IPS-15b (cell line): ENCODE measurements around the gene GPC5.

Experiments
- H3K27me3 ChIP-seq: one replicate; pipeline ENCODE4 v1.6.1; 2013; ENCODE audit warnings: low read length; ENCODE audit not compliant: control insufficient read depth, insufficient read depth
- H3K36me3 ChIP-seq: one replicate; pipeline ENCODE4 v1.6.1; 2013; ENCODE audit warnings: low read length; ENCODE audit not compliant: control insufficient read depth, insufficient read depth
- H3K4me1 ChIP-seq: one replicate; pipeline ENCODE4 v1.6.1; 2013; ENCODE audit warnings: mild to moderate bottlenecking, low read length; ENCODE audit not compliant: control insufficient read depth, insufficient read depth
- H3K4me3 ChIP-seq: one replicate; pipeline ENCODE4 v1.5.1; 2013; ENCODE audit warnings: low read depth, low read length
- H3K9ac ChIP-seq: one replicate; pipeline ENCODE4 v1.6.1; 2013; ENCODE audit warnings: low read depth, mild to moderate bottlenecking, low read length
- H3K9me3 ChIP-seq: one replicate; pipeline ENCODE4 v1.6.1; 2013; ENCODE audit warnings: mild to moderate bottlenecking, low read length; ENCODE audit not compliant: control insufficient read depth, insufficient read depth

GPC5 gene

DNA sequence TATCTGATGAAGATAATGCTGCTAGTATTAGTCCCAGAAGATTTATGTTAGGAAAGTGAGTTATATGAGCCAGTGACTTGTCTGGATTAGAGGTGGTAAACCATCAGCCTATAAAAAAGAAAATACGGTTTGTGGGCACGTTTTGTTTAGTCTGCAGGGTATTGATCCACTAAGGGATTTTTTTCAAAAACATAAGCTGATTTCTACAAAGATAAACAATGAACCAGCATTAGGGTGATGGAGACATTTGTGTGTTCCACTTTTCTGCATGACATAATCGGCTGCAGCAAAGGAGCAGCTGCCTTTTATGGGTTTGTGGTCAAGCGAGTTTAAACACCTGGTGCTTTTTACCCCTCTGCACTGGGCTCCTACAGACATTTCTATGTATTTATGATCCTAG, 991.8 kb downstream of the GPC5 start:
- Histone ChIP-seq H3K4me1 (no peaks in the 10 kb centered on the region), H3K36me3 (no peaks in the 10 kb centered on the region), H3K9ac (no peak overlapping the region), H3K27me3 (no peaks in the 10 kb centered on the region), H3K9me3 (no peaks in the 10 kb centered on the region), H3K4me3 (no peak overlapping the region)

DNA sequence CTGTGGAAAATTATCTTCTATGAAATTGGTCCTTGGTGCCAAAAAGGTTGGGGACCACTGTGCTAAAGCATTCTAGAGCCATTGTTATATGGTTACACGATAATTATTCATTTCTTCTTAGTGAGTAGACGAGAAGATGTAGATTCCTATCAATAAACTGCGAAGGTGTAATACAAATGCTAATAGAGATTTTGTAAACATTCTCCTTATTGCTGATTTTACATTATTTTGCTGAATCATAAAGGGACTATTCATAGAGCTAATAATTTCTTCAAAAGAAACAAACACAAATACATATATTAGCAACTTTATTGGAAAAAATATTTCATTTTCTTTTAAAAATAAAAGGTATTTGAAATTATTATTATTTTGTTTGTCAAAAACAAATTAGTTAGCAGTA, 1005.2 kb downstream of the GPC5 start:
- H3K9ac ChIP-seq: no peak overlapping the region
- no peaks in the 10 kb centered on the region for H3K36me3 ChIP-seq
- H3K4me3 ChIP-seq: no peak overlapping the region
- H3K27me3 ChIP-seq: no peaks in the 10 kb centered on the region
- H3K9me3 ChIP-seq: no peaks in the 10 kb centered on the region
- H3K4me1 ChIP-seq: no peaks in the 10 kb centered on the region

DNA sequence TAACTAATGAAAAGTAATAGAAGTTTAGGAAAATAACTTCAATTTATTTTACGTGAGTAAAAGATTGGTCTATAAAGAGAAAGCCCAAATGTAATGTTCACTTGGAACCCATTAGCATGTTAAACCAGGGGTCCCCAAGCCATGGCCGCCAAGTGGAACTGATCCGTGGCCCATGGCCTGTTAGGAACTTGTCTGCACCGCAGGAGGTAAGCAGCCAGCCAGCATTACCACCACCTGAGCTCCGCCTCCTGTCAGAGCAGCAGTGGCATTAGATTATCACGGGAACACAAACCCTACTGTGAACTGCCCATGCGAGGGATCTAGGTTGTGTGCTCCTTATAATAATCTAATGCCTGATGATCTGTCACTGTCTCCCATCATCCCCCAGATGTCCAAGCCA, 1009.4 kb downstream of the GPC5 start:
- H3K9me3 ChIP-seq: no peaks in the 10 kb centered on the region
- no peaks in the 10 kb centered on the region for H3K36me3 ChIP-seq
- no peak overlapping the region for H3K9ac ChIP-seq
- H3K4me3 ChIP-seq: no peak overlapping the region
- H3K4me1 ChIP-seq: no peaks in the 10 kb centered on the region
- H3K27me3 ChIP-seq: no peaks in the 10 kb centered on the region

DNA sequence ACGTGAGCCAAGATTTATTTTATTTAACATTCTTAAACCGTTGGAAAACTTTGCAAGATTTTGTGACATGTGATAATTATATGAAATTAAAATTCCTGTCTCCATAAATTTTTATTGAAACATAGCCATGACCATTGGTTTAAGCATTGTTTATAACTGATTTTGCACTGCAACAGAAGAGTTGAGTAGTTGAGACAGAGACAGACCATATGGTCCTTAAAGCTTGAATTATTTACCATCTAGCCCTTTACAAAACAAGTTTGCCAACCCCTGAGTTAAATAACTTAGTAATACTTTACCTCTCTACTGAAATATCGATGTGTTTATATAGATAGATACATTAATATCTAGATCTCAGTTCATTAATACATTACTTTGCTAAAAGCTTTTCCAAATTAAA, 1014.1 kb downstream of the GPC5 start:
- Histone ChIP-seq H3K27me3 (no peaks in the 10 kb centered on the region), H3K36me3 (no peaks in the 10 kb centered on the region), H3K9me3 (no peaks in the 10 kb centered on the region), H3K9ac (no peak overlapping the region), H3K4me1 (no peaks in the 10 kb centered on the region), H3K4me3 (no peak overlapping the region)

DNA sequence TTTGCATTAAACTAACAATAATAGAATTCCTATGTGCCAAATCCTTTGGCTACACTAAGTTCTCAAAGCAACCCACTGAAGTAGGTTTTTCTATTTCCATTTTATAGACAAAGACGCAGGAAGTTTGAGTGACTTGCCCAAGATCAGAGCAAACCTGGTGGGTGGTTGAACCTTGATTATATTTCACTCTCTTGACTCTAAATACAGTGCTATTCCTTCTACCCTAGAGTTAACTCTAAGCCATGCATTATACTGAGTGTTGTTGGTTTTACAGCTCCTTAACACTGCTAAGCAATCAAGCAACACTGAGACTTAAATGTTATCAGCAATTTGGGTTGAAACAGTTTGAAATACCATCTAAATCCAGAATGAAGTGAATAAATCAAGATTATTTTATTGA, 1014.6 kb downstream of the GPC5 start:
- no peaks in the 10 kb centered on the region for H3K27me3 ChIP-seq
- no peaks in the 10 kb centered on the region for H3K9me3 ChIP-seq
- no peaks in the 10 kb centered on the region for H3K4me1 ChIP-seq
- H3K9ac ChIP-seq: no peak overlapping the region
- H3K4me3 ChIP-seq: no peak overlapping the region
- no peaks in the 10 kb centered on the region for H3K36me3 ChIP-seq

DNA sequence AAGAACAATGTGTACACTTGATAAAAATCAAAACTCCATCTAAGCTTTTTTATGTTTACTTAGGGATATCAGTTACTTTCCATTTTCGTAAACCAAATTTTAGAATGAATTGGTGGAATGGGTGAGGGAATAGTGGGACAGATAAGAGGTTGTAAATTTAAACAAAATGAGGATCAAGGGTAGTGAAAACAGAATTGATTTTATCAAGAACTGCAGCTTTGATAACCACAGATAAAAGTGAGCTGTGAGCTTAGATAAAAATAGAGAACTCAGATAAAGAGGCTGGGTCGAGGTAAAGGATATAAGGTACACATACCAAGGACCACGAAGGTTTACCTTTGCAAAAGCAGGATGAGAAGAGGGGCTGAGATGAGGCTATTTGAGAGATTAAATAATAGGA, 1015.0 kb downstream of the GPC5 start:
- Histone ChIP-seq H3K9me3 (no peaks in the 10 kb centered on the region), H3K27me3 (no peaks in the 10 kb centered on the region), H3K4me1 (no peaks in the 10 kb centered on the region), H3K4me3 (no peak overlapping the region), H3K36me3 (no peaks in the 10 kb centered on the region), H3K9ac (no peak overlapping the region)

DNA sequence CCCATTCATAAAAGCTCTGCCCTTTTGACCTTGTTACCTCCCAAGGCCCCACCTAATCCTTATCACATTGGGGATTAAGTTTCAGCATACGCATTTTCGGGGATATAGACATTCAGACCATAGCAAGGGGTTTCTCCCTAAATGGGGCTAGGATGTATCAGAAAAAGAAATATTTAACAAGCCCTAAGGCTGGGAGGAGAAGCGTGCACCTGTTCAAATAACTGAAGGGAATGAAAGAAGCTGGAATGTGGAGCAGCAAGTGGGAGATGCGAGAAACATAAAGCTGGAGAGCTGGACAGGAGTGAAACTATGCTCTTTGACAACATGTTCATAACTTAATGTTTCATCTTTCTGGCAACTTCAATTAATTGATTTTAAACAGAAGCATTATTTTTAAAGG, 1016.4 kb downstream of the GPC5 start:
- Histone ChIP-seq H3K9ac (no peak overlapping the region), H3K36me3 (no peaks in the 10 kb centered on the region), H3K4me3 (no peak overlapping the region), H3K9me3 (no peaks in the 10 kb centered on the region), H3K27me3 (no peaks in the 10 kb centered on the region), H3K4me1 (no peaks in the 10 kb centered on the region)

DNA sequence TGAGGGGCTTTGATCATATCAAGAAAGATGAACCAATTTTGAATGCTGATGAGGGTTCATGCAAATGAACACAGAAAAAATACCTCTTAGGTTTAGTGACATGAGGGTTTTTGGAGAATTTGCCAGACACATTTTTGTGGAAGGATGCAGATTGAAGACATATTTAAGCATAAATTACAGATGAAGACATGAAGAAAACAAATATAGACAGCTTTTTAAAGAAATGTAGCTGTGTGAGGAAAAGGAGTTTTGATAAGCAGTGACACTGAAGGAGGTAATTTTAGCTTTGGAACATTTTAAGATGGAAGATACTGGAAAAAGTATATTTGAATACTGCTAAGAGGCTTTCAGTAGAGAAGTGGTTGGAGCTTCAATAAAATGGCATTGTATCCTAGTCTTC, 1017.4 kb downstream of the GPC5 start:
- Histone ChIP-seq H3K27me3 (no peaks in the 10 kb centered on the region), H3K9ac (no peak overlapping the region), H3K4me1 (no peaks in the 10 kb centered on the region), H3K4me3 (no peak overlapping the region), H3K9me3 (no peaks in the 10 kb centered on the region), H3K36me3 (no peaks in the 10 kb centered on the region)

DNA sequence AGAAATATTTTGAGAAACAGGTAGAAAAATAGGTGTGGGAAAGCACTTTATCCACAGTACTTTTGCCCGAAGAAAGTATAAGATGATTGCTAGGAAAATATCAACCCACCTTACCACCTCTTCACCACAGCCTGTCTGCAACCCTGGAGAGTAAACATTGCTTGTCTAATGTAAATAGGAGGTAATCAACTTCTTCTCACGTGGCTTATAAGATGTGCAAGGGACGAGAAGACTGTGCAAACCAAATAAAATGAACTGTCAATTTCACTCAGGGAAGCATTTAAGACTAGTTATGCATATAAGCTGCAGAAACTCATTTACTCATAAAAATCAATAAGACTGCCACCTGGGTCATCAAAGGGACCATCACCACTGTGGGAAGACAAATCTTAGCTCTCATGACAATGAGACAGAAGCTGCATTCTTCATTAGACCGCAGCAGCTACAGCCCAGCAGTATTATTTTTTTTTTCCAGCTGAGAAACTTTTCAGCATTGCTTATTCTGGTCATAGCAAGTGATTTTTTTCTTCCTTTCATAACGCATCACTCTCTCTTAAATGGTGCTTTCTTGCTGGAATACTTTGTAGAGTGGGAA, 1020.5 kb downstream of the GPC5 start:
- Histone ChIP-seq H3K27me3 (no peaks in the 10 kb centered on the region), H3K9ac (no peak overlapping the region), H3K4me1 (no peaks in the 10 kb centered on the region), H3K36me3 (no peaks in the 10 kb centered on the region), H3K4me3 (no peak overlapping the region), H3K9me3 (no peaks in the 10 kb centered on the region)

DNA sequence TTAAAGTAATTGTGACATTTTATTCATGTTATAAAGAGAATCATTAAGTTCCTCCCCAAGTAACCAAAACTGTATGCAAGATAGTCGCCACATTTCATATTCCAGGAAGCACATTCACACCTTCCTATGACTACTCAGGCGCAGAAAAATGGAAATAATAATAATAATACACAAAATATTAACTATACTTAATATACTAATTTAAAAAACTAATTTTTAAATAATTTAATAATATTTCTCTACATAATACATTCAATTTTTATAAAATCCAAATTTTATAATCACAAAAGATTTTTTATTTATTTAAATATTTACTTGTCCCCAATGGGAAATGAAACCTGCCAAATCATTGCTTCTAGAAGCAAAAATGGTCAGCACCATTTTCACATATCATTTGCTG, 1030.8 kb downstream of the GPC5 start:
- Histone ChIP-seq H3K9me3 (no peaks in the 10 kb centered on the region), H3K4me3 (no peak overlapping the region), H3K9ac (no peak overlapping the region), H3K36me3 (no peaks in the 10 kb centered on the region), H3K27me3 (no peaks in the 10 kb centered on the region), H3K4me1 (peaks cover 2% of the 10 kb centered on the region)

DNA sequence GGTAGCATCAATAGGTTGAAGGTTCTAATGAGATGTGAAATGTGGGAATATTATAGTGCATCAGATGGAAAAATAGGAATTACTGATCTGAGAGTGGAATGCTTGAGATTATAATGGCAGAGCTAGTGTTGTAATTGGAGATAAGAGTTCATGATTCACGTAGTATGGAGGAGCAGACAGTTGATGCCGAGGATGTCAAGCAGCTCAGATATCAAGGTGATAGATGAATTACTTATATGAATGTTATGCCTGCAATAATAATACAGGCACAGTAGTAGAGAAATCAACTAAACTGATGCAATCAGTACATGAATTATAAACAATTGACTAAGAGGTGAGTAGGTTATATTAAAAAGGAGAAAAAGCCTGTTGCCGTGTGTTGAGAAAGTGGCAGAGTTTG, 1035.0 kb downstream of the GPC5 start:
- Histone ChIP-seq H3K27me3 (no peaks in the 10 kb centered on the region), H3K9me3 (no peaks in the 10 kb centered on the region), H3K36me3 (no peaks in the 10 kb centered on the region), H3K9ac (no peak overlapping the region), H3K4me1 (peaks cover 2% of the 10 kb centered on the region), H3K4me3 (no peak overlapping the region)

DNA sequence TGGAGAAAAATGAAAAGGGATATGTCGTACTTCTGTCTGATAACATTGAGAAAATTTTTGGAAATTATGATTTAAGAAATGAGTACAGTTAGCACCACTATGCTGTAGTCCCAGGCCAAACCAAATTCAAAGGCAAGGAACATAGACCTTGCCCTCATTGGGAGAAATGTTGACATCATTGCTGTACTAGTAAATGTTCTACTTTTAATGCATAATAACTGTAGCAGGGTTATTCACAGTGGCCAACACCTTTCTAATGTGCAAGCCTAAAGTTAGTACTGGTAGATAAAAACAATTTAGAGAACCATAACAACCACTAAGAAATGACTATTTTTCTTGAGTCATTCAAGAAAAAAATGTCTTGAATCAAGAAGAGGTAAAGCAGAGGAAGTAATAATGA, 1035.5 kb downstream of the GPC5 start:
- Histone ChIP-seq H3K36me3 (no peaks in the 10 kb centered on the region), H3K27me3 (no peaks in the 10 kb centered on the region), H3K9ac (no peak overlapping the region), H3K9me3 (no peaks in the 10 kb centered on the region), H3K4me1 (peaks cover 2% of the 10 kb centered on the region), H3K4me3 (no peak overlapping the region)

DNA sequence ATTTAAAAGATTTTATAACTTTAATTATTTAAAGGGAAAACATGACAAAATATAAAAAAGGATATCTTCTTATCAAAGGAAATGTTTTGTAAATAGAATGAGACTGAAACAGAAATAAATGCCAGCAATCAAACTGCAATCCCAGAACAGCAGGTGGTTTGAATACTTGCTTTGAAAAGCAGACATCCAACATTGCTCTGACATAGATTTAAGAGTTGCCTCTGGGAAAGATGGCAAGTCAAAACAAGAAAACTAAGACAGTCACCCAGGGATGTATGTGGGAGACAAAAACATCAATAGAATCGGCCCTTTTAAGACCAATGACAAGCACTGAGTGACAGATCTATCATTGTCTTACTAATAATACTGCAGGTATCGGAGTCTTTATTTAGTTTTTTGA, 1038.5 kb downstream of the GPC5 start:
- Histone ChIP-seq H3K4me1 (no peaks in the 10 kb centered on the region), H3K27me3 (no peaks in the 10 kb centered on the region), H3K4me3 (no peak overlapping the region), H3K36me3 (no peaks in the 10 kb centered on the region), H3K9ac (no peak overlapping the region), H3K9me3 (no peaks in the 10 kb centered on the region)
